ENCODE measurements around the gene CAVIN3. TPM values are rescaled to one million over a fixed set of nuclear protein-coding genes. Genes with fewer than 3 reads are reported as not detected.

CAVIN3 gene
- total and polyA plus RNA-seq, 10 of the 15 experiments (the other 5 are each of a cell fraction or from before 2014, with no cell fraction given): 0.05 to 13.9 (median 4.5) TPM

- ATAC-seq: no peak
- CTCF ChIA-PET: interaction anchor here (0.8 to 1.4 kb wide), 4 partner anchors 17 to 30 kb away, joined by 3 to 4 read pairs (median 3); no protein-coding TSS in a partner anchor
- in situ Hi-C loops (cut with MboI) (no loop called here), intact Hi-C loops (cut with micrococcal nuclease; ENCODE audit: unreplicated experiment) (no loop called here)
- Histone ChIP-seq H3K79me2 (ENCODE audit: control insufficient read depth, insufficient read depth, low read length) (no peaks in the 10 kb centered on the region), H2AFZ (ENCODE audit: control insufficient read depth, low read depth, low read length) (no peak overlapping the region), H3K36me3 (ENCODE audit: control insufficient read depth in 2 of 2, insufficient read depth in 2 of 2, low read length in 1 of 2) (no peaks in the 10 kb centered on the region), H3K9me3 (replicated peaks; ENCODE audit: control insufficient read depth, insufficient read depth, low read length) (no peaks in the 10 kb centered on the region), H3K4me3 (no peak overlapping the region), H3K4me1 (ENCODE audit: control insufficient read depth, insufficient read depth, low read length) (no peaks in the 10 kb centered on the region), H3K4me2 (ENCODE audit: control insufficient read depth, insufficient read depth) (no peak overlapping the region), H3K27ac (ENCODE audit: control insufficient read depth, insufficient read depth) (no peak overlapping the region), H3K9ac (ENCODE audit: control insufficient read depth, insufficient read depth, low read length) (no peak overlapping the region), H3K27me3 (replicated peaks in 1 of 2; ENCODE audit: control insufficient read depth in 2 of 2, insufficient read depth in 2 of 2, low read length in 1 of 2) (peaks cover 0 to 2% of the 10 kb centered on the region in 2 experiments; a peak in 1 of 4 replicates), H4K20me1 (ENCODE audit: control insufficient read depth, insufficient read depth) (no peaks in the 10 kb centered on the region)
- no peak for DNase-seq (ENCODE audit: low read depth, low spot score)
- POLR2A ChIA-PET: interaction anchor here (1.1 to 1.3 kb wide), 2 partner anchors 11 to 12 kb away, joined by 3 to 4 read pairs; no protein-coding TSS in a partner anchor
- 0% methylated on average over 2 of the region's 2 CpGs for WGBS (ENCODE audit: insufficient coverage, insufficient replicate concordance, low lambda C conversion rate, missing lambda C conversion rate)
- RAD21 ChIA-PET (ENCODE audit: unreplicated experiment): no interaction called here
- no peak for TF ChIP-seq ZBTB40 (IDR thresholded peaks at IDR 0.05; ENCODE audit: borderline replicate concordance)
- no peak for TF ChIP-seq TCF12 (IDR thresholded peaks at IDR 0.05; ENCODE audit: low read depth, low read length)
- no peak for TF ChIP-seq HSF1 (IDR thresholded peaks at IDR 0.05; ENCODE audit: low read depth, low read length)
- no peak for TF ChIP-seq ZNF274 (IDR thresholded peaks at IDR 0.05; ENCODE audit: insufficient read depth, insufficient read length)
- no peak for TF ChIP-seq BCL11A (IDR thresholded peaks at IDR 0.05; ENCODE audit: low read depth, low read length)
- TF ChIP-seq SMARCA5 (IDR thresholded peaks at IDR 0.05): no peak
- TF ChIP-seq MAX (IDR thresholded peaks at IDR 0.05; ENCODE audit: low read depth, low read length): no peak
- no peak for TF ChIP-seq TARDBP (IDR thresholded peaks at IDR 0.05; ENCODE audit: borderline replicate concordance)
- TF ChIP-seq ASH2L (IDR thresholded peaks at IDR 0.05; ENCODE audit: borderline replicate concordance, low read depth): no peak
- TF ChIP-seq CBX5 (IDR thresholded peaks at IDR 0.05; ENCODE audit: low read depth): no peak
- no peak for TF ChIP-seq SRF (IDR thresholded peaks at IDR 0.05; ENCODE audit: low read depth in 2 of 2, low read length in 2 of 2)
- TF ChIP-seq BRCA1 (IDR thresholded peaks at IDR 0.05; ENCODE audit: low read depth, low read length): no peak
- no TSS peak for BruUV-seq (replicated peaks)
- no peak for FAIRE-seq
- SMC1A ChIA-PET (ENCODE audit: uncharacterized antibody, unreplicated experiment): interaction anchor here (1.3 to 2.2 kb wide), 2 partner anchors 8 to 10 kb away, joined by 4 to 6 read pairs; no protein-coding TSS in a partner anchor
Measured at GRCh38 chr11:6333095-6333494, 12.8 kb upstream of the CAVIN3 start.
